ENCODE measurements around the gene CBX4.

GRCh38 chr17:79809530-79810129, 29.6 kb downstream of the CBX4 start:
- TF ChIP-seq GLIS3 (CRISPR knock-in tag; IDR thresholded peaks at IDR 0.05), result no peak
- no peak for TF ChIP-seq CREB5 (CRISPR knock-in tag; IDR thresholded peaks at IDR 0.05; ENCODE audit: low read depth)
- no peak for TF ChIP-seq ZFP3 (CRISPR knock-in tag; IDR thresholded peaks at IDR 0.05)
- TF ChIP-seq POU6F1 (CRISPR knock-in tag; IDR thresholded peaks at IDR 0.05; ENCODE audit: borderline replicate concordance, low read depth), result no peak
- TF ChIP-seq RARB (CRISPR knock-in tag; IDR thresholded peaks at IDR 0.05), result no peak
- TF ChIP-seq PATZ1 (CRISPR knock-in tag; IDR thresholded peaks at IDR 0.05; ENCODE audit: borderline replicate concordance), result no peak
- TF ChIP-seq ZNF565 (CRISPR knock-in tag; conservative IDR thresholded peaks at IDR 0.05; ENCODE audit: low read depth), result no peak
- no peak for TF ChIP-seq ZFP30 (CRISPR knock-in tag; IDR thresholded peaks at IDR 0.05)
- TF ChIP-seq BACH2 (CRISPR knock-in tag; IDR thresholded peaks at IDR 0.05; ENCODE audit: borderline replicate concordance), result no peak
- no peak for TF ChIP-seq ZC3H10 (CRISPR knock-in tag; IDR thresholded peaks at IDR 0.05)
- TF ChIP-seq TCF4 (CRISPR knock-in tag; IDR thresholded peaks at IDR 0.05; ENCODE audit: borderline replicate concordance), result no peak
- TF ChIP-seq ZNF70 (CRISPR knock-in tag; IDR thresholded peaks at IDR 0.05), result no peak
- TF ChIP-seq ESRRG (CRISPR knock-in tag; IDR thresholded peaks at IDR 0.05), result no peak

Data from SK-N-SH treated with all-trans-retinoic acid at 6 μM for 48 hours (cell line).